Measurements from ENCODE around the gene WNT7B. TPM values are rescaled to one million over a fixed set of nuclear protein-coding genes. Genes with fewer than 3 reads are reported as not detected.

The WNT7B gene
- total and polyA plus RNA-seq, 2 of the 8 experiments (the other 6 are each of a cell fraction or from before 2014, with no cell fraction given): 0.14 to 0.24 TPM

GRCh38 chr22:45972091-45972888 lies 4.7 kb downstream of the WNT7B start:
- H3K27ac ChIP-seq (ENCODE audit: low read depth, low read length): no peak overlapping the region

More at GRCh38 chr22:45972091-45972888, 4.7 kb downstream of the WNT7B start:
- H3K4ac ChIP-seq (replicated peaks; ENCODE audit: insufficient read length, low read depth, low read length): no peak overlapping the region
- H2BK15ac ChIP-seq (ENCODE audit: low read length): 0 out of 2 replicates have a peak overlapping the region, but pooled peaks have one; percentile 88
- H3K79me1 ChIP-seq (ENCODE audit: low read depth, low read length): no peaks in the 10 kb centered on the region
- H2BK5ac ChIP-seq (ENCODE audit: low read depth, low read length): no peak overlapping the region
- POLR2A ChIA-PET (ENCODE audit: partially characterized antibody): interaction anchor here (1.1 kb wide), 1 partner anchor 11 kb away, joined by 4 read pairs; no protein-coding TSS in a partner anchor
- no peak overlapping the region for H2AFZ ChIP-seq (ENCODE audit: low read length)
- H4K20me1 ChIP-seq (replicated peaks in 1 of 2; ENCODE audit: control insufficient read depth in 1 of 2, insufficient read depth in 2 of 2, low read length in 2 of 2): peaks cover 2 to 18% of the 10 kb centered on the region in 2 experiments
- H3K56ac ChIP-seq (replicated peaks; ENCODE audit: insufficient read length, low read depth, low read length): no peak overlapping the region
- H3K4me1 ChIP-seq (replicated peaks in 1 of 4; ENCODE audit: control insufficient read depth in 3 of 4, insufficient read depth in 4 of 4, low read length in 3 of 4): peaks cover 0 to 40% (median 26%) of the 10 kb centered on the region in 4 experiments; a peak in 6 of 7 replicates
- H3K23me2 ChIP-seq (ENCODE audit: low read depth, low read length): peaks cover 7% of the 10 kb centered on the region; the same call in 1 of the 2 replicates
- TF ChIP-seq YY1 (IDR thresholded peaks at IDR 0.05; ENCODE audit: low read depth, low read length) (no peak), E2F6 (IDR thresholded peaks at IDR 0.05) (0 out of 2 replicates have a peak, but pooled peaks have one; percentile 9), GABPA (IDR thresholded peaks at IDR 0.05; ENCODE audit: borderline replicate concordance, insufficient read depth, low read length) (0 out of 2 replicates have a peak, but pooled peaks have one; percentile 19), SUZ12 (IDR thresholded peaks at IDR 0.05; ENCODE audit: low read length) (peak; percentile 82), RNF2 (IDR thresholded peaks at IDR 0.05; ENCODE audit: borderline replicate concordance, low read depth, low read length, missing control alignments, poor library complexity, severe bottlenecking) (peak; percentile 52), MAX (IDR thresholded peaks at IDR 0.05) (peak; percentile 67), ASH2L (IDR thresholded peaks at IDR 0.05; ENCODE audit: low read length) (no peak)
- DNase-seq (ENCODE audit: low read depth in 1 of 2, low spot score in 2 of 2) (no peak), FAIRE-seq (no peak)
- CTCF ChIA-PET (ENCODE audit: partially characterized antibody): interaction anchor here (0.6 to 1.7 kb wide), 6 partner anchors 13 to 241 kb away, joined by 3 to 5 read pairs (median 4); no protein-coding TSS in a partner anchor
- no peak overlapping the region for H3K23ac ChIP-seq (ENCODE audit: insufficient read length)
- no peak overlapping the region for H2BK20ac ChIP-seq (ENCODE audit: low read length)
- no peak overlapping the region for H4K5ac ChIP-seq (ENCODE audit: insufficient read length, low read depth, low read length)
- H3K18ac ChIP-seq (ENCODE audit: extremely low read depth, low read length): no peak overlapping the region
- no peak overlapping the region for H2BK120ac ChIP-seq (replicated peaks; ENCODE audit: low read depth, low read length)
- peaks cover 5 to 14% of the 10 kb centered on the region in 2 experiments; a peak in 3 of 4 replicates for H3K9me3 ChIP-seq (ENCODE audit: insufficient read depth in 2 of 2, low read depth in 1 of 2, low read length in 1 of 2)
- no peaks in the 10 kb centered on the region for H3K79me2 ChIP-seq (ENCODE audit: control insufficient read depth in 1 of 2, insufficient read depth in 2 of 2, low read length in 2 of 2)
- H3K14ac ChIP-seq (ENCODE audit: insufficient read length): no peak overlapping the region
- no peak overlapping the region for H3K9ac ChIP-seq (replicated peaks in 1 of 4; ENCODE audit: extremely low read depth in 1 of 4, low read depth in 3 of 4, low read length in 3 of 4)
- peak overlapping the region; percentile 63 to 92 for H3K4me2 ChIP-seq (ENCODE audit: insufficient read depth in 1 of 2, low read depth in 2 of 2, low read length in 2 of 2)
- H2AK5ac ChIP-seq (ENCODE audit: low read depth, low read length): no peak overlapping the region
- H2BK12ac ChIP-seq (ENCODE audit: low read depth, low read length): no peak overlapping the region; the same call in 1 of the 2 replicates
- no peak overlapping the region for H4K8ac ChIP-seq (ENCODE audit: extremely low read depth, insufficient read depth, low read length)
- peaks cover 70 to 99% (median 97%) of the 10 kb centered on the region in 4 experiments for H3K27me3 ChIP-seq (replicated peaks in 1 of 4; ENCODE audit: control insufficient read depth in 3 of 4, extremely low read depth in 1 of 4, insufficient read depth in 3 of 4, low read length in 3 of 4)
- no peak overlapping the region for H4K91ac ChIP-seq (replicated peaks; ENCODE audit: insufficient read length, low read length)
- WGBS, 2 experiments (ENCODE audit: extremely low coverage in 1 of 2, insufficient coverage in 1 of 2, insufficient read length in 1 of 2, insufficient replicate concordance in 2 of 2, low coverage in 1 of 2, low lambda C conversion rate in 2 of 2, missing lambda C conversion rate in 1 of 2): 18% methylated on average over 61 of the region's 83 CpGs; no CpG with 5 or more reads in 1 of the 2 experiments
- H3K36me3 ChIP-seq (ENCODE audit: control insufficient read depth in 2 of 4, insufficient read depth in 4 of 4, low read length in 3 of 4): peaks cover 0 to 24% (median 0%) of the 10 kb centered on the region in 4 experiments; a peak in 3 of 8 replicates
- H3K4me3 ChIP-seq (ENCODE audit: extremely low read depth in 1 of 4, insufficient read depth in 2 of 4, low read depth in 3 of 4, low read length in 4 of 4): peak overlapping the region in 1 of 4 experiments; percentile 46; a peak in 4 of 8 replicates
